Panc1 (cell line): ENCODE results near the gene TFDP2. TPM values are rescaled to one million over a fixed set of nuclear protein-coding genes. Genes with fewer than 3 reads are reported as not detected.

Source experiments
- ATAC-seq: fragments of 200-7000 bp; cut with Tn5 transposase; 2 replicates; pipeline ENCODE4 v1.9.1; 2020; ENCODE audit warnings: mild to moderate bottlenecking, moderate library complexity
- BruUV-seq: library from RNA; stranded (reverse); fragments of 400-500 nt; replicated peaks from 2 replicates; lab custom pipeline; 2021; lab: Mats Ljungman, UMichigan
- CTCF ChIA-PET: fragments of 300-600 bp; sonication (Branson Sonifier 250); formaldehyde crosslinking; loops from one replicate; lab custom pipeline; 2022; ENCODE audit warnings: antibody characterized with exemption; lab: Charles Lee
- POLR2A ChIA-PET: fragments of 300-600 bp; sonication (Branson Sonifier 250); formaldehyde crosslinking; loops from one replicate; lab custom pipeline; 2022; ENCODE audit warnings: antibody characterized with exemption; lab: Charles Lee
- DNase-seq: peaks from one replicate; pipeline ENCODE4 v3.0.0-alpha.2; 2010; ENCODE audit warnings: low read depth, low spot score
- H3K27ac ChIP-seq: 2 replicates; pipeline ENCODE4 v1.5.1; 2011; ENCODE audit warnings: mild to moderate bottlenecking, low read length, inconsistent platforms
- H3K27me3 ChIP-seq: fragments of 200-500 bp; sonication (Bioruptor generic); 2 replicates; pipeline ENCODE4 v1.6.0; 2014; ENCODE audit warnings: low read length, inconsistent platforms; ENCODE audit not compliant: control insufficient read depth, insufficient read depth
- H3K36me3 ChIP-seq: fragments of 200-500 bp; sonication (Bioruptor generic); 2 replicates; pipeline ENCODE4 v1.5.1; 2014; ENCODE audit warnings: inconsistent platforms, mild to moderate bottlenecking, low read length, moderate library complexity; ENCODE audit not compliant: control insufficient read depth, insufficient read depth
- H3K4me1 ChIP-seq: 2 replicates; pipeline ENCODE4 v1.5.1; 2011; ENCODE audit warnings: inconsistent platforms, mild to moderate bottlenecking, low read length, moderate library complexity; ENCODE audit not compliant: control insufficient read depth, insufficient read depth
- H3K4me3 ChIP-seq, 2 experiments: 2 replicates each; pipeline ENCODE4 v1.5.1; 2011 to 2012; ENCODE audit warnings: low read depth in 2 of 2, low read length in 2 of 2, mild to moderate bottlenecking in 2 of 2, inconsistent platforms in 1 of 2, moderate library complexity in 1 of 2
- H3K9me3 ChIP-seq: fragments of 200-500 bp; sonication (Bioruptor generic); 2 replicates; pipeline ENCODE4 v1.5.1; 2014; ENCODE audit warnings: low read depth, mild to moderate bottlenecking, inconsistent platforms, low read length, moderate library complexity; ENCODE audit not compliant: control insufficient read depth, insufficient read depth
- POLR2AphosphoS5 ChIP-seq: IDR thresholded peaks from 2 replicates; pipeline ENCODE4 v1.6.1; 2012; ENCODE audit warnings: mild to moderate bottlenecking, low read depth, low read length, moderate library complexity
- REST ChIP-seq, 2 experiments: IDR thresholded peaks; 2 replicates each; pipeline ENCODE4 v1.6.1; 2011 to 2012; ENCODE audit warnings: low read depth in 2 of 2, control low read depth in 1 of 2, low read length in 1 of 2, mild to moderate bottlenecking in 1 of 2, moderate library complexity in 1 of 2; ENCODE audit not compliant: insufficient read depth in 1 of 2
- SIN3A ChIP-seq: IDR thresholded peaks from 2 replicates; pipeline ENCODE4 v1.6.1; 2012; ENCODE audit warnings: low read depth, mild to moderate bottlenecking, low read length, moderate library complexity, borderline replicate concordance; ENCODE audit not compliant: insufficient read depth
- TCF7L2 ChIP-seq: IDR thresholded peaks from 2 replicates; pipeline ENCODE4 v1.6.1; 2011; ENCODE audit warnings: mild to moderate bottlenecking, low read depth, low read length, inconsistent platforms
- in situ Hi-C: cut with HindIII; loops from 2 replicates; pipeline ENCODE4 v1.10.0; 2016; ENCODE audit warnings: low sequenced_read_pairs, low pct_unique_long_range_greater_than_20kb
- intact Hi-C: fragments of 100-400 bp; cut with micrococcal nuclease; formaldehyde crosslinking; loops from one replicate; pipeline ENCODE4 v1.10.0; 2022; ENCODE audit not compliant: unreplicated experiment
- total RNA-seq: library from RNA; stranded (reverse); gene quantifications from one replicate; pipeline ENCODE4 v1.2.1, GENCODE V29; 2021; ENCODE audit not compliant: unreplicated experiment
- TF ChIP-seq, protein P1 (sequence below): fragments of 450-650 bp; IDR thresholded peaks from 2 replicates; pipeline ENCODE4 v1.5.1; 2017; ENCODE audit warnings: mild to moderate bottlenecking

TFDP2 gene
- total RNA-seq, 1 experiment from 2014 or later = 66.3 TPM

DNA sequence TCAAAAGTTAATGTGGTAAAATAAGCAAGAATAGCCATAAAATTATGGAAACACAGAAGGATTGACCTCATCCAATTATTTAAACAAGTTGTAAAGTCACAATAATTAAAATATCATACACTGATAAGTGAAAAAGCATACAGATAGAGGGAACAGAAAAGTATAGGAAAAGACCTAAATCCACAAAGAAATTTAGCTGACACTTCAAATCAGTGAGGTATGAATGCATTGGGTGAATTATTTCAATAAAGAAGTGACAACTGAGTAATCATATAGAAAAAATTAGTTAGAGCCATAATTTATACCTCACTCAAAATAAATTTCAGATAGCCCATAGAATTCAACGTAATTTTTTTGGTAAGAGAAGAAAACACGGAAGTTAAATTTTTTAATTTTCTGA is 25.1 kb downstream of the TFDP2 start:
- H3K36me3 ChIP-seq = no peaks in the 10 kb centered on the region
- no peak for TF ChIP-seq POLR2AphosphoS5
- no peak for TF ChIP-seq TCF7L2
- no peak for TF ChIP-seq REST (IDR thresholded peaks at IDR 0.05; ENCODE audit: insufficient read depth in 1 of 2, low read depth in 2 of 2, low read length in 1 of 2)
- TF ChIP-seq, protein P1, sequence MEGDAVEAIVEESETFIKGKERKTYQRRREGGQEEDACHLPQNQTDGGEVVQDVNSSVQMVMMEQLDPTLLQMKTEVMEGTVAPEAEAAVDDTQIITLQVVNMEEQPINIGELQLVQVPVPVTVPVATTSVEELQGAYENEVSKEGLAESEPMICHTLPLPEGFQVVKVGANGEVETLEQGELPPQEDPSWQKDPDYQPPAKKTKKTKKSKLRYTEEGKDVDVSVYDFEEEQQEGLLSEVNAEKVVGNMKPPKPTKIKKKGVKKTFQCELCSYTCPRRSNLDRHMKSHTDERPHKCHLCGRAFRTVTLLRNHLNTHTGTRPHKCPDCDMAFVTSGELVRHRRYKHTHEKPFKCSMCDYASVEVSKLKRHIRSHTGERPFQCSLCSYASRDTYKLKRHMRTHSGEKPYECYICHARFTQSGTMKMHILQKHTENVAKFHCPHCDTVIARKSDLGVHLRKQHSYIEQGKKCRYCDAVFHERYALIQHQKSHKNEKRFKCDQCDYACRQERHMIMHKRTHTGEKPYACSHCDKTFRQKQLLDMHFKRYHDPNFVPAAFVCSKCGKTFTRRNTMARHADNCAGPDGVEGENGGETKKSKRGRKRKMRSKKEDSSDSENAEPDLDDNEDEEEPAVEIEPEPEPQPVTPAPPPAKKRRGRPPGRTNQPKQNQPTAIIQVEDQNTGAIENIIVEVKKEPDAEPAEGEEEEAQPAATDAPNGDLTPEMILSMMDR = no peak
- no peak for TF ChIP-seq SIN3A
- no peaks in the 10 kb centered on the region for H3K4me1 ChIP-seq
- in situ Hi-C loops (no loop called here), intact Hi-C loops (no loop called here)
- ChIA-PET POLR2A (no interaction called here), CTCF (interaction anchor here (0.9 kb wide), 1 partner anchor 25 kb away, joined by 3 read pairs; the partner anchor contains the start of gene TFDP2)
- ATAC-seq (no peak), DNase-seq (no peak)
- BruUV-seq = TSS peak; percentile 27
- no peaks in the 10 kb centered on the region for H3K27me3 ChIP-seq
- no peaks in the 10 kb centered on the region for H3K9me3 ChIP-seq
- no peak overlapping the region for H3K27ac ChIP-seq
- H3K4me3 ChIP-seq = no peak overlapping the region

DNA sequence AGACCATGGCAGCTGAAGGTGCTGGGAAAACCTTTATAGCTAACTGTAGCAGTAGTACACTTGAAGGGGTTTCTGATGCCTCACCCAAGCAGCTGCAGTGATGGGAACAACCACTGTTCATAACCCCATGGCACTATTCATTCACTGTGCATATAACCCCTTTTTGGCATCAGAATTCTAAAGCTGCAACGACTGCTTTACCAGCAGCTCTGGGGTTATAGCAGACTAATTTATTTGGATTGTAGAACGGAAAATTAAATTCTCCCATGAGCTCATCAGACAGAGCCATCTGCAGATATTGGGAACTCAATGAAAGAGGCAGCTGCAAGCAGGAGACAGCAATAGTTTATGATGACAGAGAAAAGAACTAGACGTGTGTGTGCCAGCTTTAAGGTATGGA is 28.6 kb downstream of the TFDP2 start:
- intact Hi-C loops (no loop called here), in situ Hi-C loops (no loop called here)
- TF ChIP-seq, protein P1 = no peak
- TF ChIP-seq SIN3A (no peak), REST (IDR thresholded peaks at IDR 0.05; ENCODE audit: insufficient read depth in 1 of 2, low read depth in 2 of 2, low read length in 1 of 2) (no peak), POLR2AphosphoS5 (no peak)
- Histone ChIP-seq H3K36me3 (no peaks in the 10 kb centered on the region), H3K9me3 (no peaks in the 10 kb centered on the region), H3K4me1 (peaks cover 18% of the 10 kb centered on the region), H3K27ac (no peak overlapping the region), H3K4me3 (no peak overlapping the region), H3K27me3 (no peaks in the 10 kb centered on the region)
- ATAC-seq (no peak), DNase-seq (no peak)
- POLR2A ChIA-PET = no interaction called here
- BruUV-seq = no TSS peak
- CTCF ChIA-PET = no interaction called here
